HG02885 (cell line): ENCODE results near the gene SLC22A23.

ENCODE experiments used
- ATAC-seq: cut with Tn5 transposase; IDR thresholded peaks from one replicate; pipeline ENCODE4 v1.9.1; 2021; ENCODE audit warnings: mild to moderate bottlenecking; ENCODE audit not compliant: unreplicated experiment, poor library complexity

SLC22A23 gene

DNA sequence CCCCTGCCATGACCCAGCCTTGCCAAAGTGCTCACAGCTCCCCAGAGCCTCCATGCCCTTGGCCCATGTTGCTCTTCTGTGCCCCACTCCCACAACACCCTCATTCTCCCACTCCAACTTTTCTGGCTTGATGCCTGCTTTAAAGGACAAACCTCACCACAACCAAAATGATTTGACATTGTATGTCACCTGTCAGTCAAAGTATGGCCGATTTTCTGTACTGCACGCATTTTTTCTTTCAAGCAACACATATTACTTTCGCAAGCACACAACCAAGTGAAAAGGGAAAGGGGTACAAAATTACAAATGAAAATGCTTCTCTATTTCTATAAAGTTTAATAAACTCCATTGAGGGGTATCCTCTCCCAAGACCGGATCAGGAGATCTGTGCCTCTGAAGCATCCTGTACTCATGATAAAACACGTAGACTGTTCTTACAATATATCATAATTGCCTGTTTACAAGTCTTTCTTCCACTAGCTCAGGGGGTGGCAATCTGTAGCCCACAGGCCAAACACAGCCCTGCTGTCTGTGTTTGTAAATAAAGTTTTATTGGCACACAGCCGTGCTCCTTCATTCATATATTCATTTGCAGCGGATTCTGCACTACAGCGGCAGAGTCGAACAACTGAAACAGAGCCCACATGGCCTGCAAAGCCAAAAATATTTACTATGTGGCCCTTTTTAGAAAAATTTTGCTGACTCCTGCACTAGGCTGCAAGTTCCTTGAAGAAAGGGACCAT lies 32.5 kb downstream of the SLC22A23 start:
- no peak for ATAC-seq

DNA sequence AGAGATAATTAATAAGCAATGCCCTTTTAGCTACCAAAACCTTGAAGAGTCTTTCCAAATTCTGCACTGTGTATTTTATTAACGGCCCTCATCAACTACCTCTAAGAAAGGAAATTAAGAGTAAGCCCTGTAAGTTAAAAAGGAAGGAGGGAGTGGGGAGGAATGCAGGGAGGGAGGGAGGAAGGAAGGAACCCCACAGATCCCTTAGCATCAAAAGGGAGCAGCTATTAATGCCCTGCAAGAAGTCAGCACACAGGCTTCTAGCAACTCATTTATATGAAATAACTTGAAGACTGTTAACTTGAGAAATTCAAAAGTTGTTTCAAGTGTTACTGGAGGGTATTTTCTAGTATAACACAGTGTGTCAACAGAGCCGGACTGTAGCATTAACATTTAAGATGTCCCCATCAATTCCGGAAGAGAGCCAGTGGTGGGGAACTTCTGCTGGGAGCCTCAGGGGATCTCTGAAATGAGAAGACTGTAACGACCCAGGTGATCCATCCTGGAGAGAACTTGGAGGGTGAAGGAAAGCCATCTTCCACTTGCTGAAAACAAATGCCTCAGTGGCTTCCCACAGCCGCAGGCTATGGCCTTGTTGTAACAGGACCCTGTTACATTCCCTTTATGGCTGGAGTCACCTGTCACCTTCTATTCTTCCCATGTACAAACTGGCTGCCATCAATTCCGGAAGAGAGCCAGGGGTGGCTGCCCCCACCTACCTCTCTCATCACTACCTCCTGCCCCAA lies 33.2 kb downstream of the SLC22A23 start:
- no peak for ATAC-seq

DNA sequence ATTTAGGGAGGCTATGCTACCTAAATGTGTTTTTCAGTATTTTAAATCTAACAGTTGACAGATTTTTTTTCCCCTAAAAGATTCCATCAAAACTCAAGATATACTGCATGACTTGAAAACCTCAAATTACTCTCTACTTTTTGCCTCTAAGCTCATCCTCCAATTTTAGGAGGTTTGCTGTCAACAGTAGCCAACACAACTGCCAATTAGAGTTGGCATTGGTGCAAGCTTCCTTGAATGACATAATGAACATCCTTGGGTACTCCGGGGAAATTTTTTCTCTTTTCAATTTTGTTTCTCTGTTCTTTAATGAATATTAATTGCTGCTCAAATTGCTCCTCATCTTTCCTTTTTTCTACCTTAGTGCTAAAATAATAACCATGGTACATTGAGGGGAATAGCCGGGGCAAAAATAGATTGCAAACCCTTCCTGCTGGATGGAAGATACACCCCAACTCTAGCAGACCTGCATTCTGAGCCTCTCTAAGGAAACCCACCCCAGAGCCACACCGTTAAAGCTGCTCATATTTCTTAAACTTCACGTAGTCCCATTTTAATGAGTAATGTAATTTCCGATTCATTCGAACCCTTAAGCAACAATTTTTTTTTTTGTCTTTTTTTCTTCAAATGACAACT lies 34.3 kb downstream of the SLC22A23 start:
- no peak for ATAC-seq

DNA sequence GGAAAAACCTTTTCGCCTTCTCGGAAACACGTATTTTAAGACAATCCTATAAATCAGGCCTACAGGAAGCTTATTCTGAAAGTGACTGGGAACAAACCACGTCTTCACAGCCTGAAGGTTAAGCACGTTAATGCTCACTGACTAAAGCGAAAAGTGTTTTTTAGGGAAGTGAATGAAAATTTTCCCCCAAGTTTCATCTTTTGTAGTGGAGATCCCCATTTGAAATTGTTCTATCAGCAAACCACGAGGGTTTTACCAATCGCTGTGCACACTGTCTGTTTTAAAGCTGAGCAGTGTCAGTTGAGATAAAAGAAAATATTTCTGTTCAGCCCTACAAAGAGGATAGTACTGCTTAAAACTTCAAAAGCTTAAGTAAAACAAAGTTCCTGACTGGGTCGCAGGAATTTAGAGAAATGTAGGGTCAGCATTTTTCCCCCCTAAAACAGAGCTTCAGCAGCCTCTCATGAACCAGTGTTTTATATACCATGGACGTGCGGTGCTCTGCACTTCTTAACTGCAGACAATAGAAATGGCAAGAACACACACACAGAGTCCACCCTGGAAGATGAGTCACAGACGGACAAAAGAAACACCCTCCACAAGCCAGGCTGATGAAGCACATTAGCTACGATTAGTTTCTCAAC lies 34.9 kb downstream of the SLC22A23 start:
- no peak for ATAC-seq

DNA sequence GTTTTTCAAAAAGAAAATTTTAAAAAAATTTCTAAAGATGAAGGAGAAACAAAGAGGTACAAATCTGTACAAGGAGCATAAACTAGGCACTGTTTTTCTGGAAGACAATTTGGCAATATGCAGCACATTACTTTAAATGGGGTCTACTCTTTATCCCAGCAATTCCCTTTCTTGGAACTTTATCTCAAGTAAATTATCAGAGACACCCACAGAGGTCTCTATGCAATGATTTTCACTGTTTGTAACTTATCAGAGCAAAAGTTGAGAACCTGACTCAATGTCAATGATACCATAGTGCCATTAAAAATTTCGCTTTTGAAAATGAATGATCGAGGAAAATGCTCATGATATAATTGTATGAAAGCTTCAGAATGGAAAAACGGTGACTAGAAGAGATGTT lies 35.7 kb downstream of the SLC22A23 start:
- no peak for ATAC-seq

DNA sequence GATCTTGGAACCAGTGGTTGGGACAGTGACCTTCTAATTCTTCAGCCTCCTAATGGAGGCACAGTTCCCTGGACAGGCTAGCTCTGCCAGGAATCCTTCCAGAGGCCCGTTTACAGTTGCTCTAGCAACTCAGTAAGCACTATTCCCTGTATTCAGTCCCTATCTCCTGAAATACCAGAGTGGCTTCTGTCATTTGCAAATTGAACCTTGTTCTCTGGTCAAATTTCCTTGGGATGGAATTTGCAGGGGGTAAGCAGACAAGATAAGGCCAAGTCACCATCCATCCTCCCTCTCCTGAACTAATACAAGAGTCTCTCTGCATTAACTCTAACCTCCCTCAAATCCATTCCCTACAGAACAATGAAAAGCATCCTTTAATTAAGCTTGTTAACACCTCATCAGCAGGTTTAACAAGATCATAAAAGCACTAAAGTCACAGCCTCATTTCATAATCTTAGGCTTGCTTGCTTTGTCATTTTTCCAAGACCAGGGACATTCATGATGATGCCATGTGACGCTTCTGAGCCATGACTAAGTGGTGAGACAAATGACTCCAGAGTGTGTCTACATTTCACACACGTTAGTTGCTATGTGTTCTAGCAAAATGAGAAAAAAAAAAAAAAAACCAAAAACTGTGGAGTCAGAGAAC lies 37.1 kb downstream of the SLC22A23 start:
- no peak for ATAC-seq

DNA sequence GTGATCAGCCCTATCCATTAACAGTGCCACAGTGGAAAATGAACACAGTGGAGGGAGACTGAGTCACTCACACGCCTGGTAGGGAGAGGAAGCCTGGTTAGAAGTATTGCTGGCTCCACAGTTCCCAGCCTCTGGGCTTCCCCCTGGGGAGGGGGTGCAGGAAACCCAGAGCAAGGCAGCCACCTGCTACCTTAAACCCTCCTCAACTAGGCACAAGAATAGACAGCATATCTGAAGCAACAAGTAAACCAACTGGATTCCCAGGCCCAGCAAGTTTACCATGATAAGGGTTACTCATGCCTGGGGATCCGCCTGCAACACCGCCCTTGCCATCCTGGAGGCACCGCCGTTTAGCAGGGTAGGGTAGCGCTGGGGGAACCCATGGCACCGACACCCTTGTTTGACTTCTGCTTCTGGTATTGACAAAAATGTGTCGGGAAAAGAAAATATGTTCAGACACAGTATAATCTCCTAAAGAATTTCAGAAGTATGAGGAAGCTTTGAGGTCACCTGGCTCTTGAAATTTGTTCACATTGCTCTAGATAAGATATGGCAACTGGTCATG lies 38.3 kb downstream of the SLC22A23 start:
- ATAC-seq = no peak

DNA sequence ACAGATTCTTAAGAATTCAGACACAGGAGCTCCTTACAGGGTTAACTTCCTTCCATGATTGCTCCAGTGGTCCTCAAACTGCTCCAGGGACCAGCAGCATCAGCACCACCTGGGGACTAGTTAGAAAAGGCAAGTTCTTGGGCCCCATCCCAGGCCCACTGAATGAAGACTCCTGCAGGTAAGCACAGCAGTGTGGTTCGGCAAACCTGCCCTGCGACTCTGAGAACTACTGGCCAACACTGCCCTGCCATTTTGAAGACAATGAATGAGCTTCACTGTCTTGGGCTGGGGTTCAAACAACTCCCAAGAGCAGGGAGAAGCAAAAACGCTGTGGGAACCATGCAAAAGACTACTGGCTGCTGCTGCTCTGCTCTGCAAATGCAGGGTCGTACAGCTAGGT lies 39.4 kb downstream of the SLC22A23 start:
- ATAC-seq = no peak

DNA sequence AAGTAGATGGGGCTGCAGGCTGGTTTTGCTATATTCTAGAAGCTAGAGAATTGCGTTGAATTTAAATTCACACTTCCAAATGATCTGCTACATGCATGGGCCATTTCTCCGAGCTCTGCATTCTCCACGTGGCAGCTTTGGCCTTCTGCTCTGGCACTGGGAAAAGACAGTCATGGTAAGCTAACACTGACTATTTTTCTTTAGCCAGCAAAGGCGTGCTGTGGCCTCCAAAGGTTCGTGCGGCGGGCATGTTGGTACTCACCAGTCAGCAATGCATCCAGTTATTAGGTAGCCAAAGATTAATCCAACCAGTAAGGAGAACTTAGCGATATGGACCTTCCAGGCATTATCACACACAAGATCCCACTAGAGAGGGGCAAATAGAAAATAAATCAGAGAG lies 41.4 kb downstream of the SLC22A23 start:
- no peak for ATAC-seq

DNA sequence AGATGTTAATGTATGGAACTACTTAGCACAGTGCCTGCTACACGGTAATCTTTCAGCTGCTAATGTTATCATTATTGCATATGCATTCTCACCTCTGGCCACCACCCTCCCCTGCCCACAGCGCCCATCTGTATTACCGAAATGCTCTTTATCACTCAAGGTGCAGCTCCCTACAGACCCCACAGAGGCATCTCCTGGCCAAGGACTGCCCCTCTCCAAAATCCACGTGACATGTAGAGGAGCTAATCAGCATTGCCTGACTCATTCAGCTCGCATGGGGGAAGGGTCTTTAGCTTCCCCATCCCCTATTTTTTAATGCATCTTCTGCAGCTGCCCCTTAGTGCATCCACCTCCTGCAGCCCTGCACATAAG lies 41.8 kb downstream of the SLC22A23 start:
- ATAC-seq = no peak

DNA sequence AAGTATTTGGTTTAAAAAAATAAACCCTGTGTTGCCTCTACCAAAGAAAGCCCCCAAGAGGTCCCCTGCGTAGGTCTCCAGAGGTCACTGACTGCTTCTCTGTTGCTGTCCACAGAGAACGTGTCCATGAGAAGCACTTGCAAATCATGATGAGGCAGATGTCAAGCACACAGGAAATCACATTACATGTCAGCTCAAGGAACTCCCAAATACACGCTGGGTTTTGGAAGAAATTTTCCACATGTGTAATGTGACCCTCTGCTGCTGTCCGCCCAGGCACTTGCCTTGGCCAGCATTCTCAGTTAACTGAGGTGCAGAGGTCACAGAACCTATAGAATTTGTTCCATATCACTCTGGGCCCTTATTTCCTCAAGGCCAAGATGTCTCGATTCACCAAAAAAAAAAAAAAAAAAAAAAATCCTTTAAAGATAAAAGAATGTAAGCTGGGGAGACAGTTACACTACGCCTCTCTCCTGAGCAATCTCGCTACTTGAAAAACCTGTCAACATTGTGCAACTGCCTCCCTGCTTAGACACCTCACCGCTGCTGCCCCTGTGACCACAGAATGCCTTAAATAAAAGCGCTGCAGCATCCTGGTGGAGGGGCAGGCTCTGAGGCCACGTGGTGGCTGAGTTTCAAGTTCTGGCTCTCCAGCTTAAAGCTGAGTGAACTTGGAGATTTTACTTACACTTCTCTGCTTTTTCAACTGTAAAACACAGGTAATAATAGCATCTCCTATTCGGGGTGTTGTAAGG lies 42.3 kb downstream of the SLC22A23 start:
- no peak for ATAC-seq

DNA sequence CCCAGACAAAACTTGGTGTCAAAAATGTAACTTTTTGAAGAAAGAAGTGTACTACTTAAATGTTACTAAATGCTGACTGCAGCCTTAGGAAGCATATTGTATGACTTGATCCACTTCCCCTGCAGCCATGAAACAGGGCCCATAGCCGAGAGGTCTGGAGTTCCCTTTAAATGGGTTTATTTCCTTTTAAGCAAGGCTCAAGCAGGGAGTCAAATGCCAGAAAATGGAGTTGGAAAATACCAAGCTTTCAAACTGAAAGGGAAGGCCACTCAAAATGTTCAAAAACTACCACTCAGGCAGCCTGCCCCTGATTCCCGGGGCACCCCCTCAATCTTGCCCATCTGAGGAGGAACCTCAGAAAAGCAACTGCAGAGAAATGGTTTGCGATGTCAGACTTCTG lies 43.3 kb downstream of the SLC22A23 start:
- ATAC-seq = no peak

DNA sequence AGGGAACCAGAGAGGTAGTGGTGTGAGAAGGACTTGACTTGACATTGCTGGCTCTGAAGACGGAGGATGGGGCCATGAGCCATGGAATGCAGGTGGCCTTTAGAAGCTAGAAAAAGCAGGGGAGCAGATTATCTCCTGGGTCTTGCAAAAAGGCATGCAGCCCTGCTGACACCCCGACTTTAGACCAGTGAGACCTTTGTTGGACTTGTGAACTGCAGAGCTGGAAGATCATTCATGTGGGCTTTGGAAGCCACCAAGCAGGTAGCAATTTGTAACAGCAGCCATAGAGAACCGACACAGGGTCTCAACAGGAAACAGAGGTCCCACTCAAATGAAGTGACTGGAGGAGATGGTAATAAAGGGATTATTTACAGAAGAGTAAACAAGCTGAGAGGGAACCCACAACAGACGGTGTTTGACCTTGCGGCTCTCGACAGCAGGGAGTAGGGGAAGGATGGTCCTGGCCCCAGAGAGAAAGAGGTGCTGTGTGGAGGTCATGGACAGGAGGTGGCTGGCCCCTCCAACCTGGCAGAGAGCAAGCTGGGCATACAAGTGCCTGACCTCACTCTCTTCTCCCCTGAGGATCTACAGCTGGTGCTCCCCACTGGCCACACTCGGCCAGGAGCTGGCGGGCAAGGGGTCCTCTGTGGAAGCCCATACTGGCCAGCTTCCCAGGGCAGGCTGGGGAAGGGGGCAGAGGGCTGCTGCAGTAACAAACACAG lies 43.9 kb downstream of the SLC22A23 start:
- ATAC-seq = no peak

DNA sequence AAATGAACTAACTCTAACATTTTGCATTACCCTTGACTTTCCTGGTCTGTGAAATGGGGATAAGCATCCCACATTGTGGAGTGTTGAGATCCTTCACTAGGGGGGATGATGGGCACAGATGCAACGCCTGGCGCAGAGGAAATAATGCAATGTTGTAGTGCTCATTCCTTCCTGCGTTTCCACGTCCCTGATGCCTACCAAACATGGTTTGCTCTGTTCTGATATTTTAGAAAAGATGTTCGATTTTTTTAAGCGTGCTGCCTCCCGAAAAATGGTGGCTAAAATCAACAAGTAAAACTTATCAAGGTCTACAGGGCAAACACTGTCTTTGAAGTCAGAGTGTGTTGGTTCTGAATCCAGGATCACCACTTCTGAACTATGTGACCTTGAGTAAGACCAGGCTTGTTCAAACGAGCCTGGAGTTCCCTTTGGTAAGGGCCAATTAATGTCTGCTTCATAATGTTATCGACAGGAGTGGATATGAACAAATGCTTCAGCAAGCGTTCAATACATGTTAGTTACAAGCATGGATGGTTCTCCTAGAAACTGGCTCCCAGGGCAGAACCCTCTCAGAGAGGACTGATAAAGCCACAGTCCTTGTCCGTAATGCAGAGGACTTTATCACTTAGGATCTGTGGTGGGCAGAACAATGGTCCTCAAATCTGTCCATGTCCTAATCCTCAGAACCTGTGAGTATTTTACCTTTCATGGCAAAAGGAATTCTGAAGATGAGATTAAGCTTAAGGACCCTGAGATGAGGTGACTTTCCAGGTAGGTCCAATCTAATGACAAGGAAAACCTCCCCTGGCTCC lies 44.7 kb downstream of the SLC22A23 start:
- ATAC-seq = no peak

DNA sequence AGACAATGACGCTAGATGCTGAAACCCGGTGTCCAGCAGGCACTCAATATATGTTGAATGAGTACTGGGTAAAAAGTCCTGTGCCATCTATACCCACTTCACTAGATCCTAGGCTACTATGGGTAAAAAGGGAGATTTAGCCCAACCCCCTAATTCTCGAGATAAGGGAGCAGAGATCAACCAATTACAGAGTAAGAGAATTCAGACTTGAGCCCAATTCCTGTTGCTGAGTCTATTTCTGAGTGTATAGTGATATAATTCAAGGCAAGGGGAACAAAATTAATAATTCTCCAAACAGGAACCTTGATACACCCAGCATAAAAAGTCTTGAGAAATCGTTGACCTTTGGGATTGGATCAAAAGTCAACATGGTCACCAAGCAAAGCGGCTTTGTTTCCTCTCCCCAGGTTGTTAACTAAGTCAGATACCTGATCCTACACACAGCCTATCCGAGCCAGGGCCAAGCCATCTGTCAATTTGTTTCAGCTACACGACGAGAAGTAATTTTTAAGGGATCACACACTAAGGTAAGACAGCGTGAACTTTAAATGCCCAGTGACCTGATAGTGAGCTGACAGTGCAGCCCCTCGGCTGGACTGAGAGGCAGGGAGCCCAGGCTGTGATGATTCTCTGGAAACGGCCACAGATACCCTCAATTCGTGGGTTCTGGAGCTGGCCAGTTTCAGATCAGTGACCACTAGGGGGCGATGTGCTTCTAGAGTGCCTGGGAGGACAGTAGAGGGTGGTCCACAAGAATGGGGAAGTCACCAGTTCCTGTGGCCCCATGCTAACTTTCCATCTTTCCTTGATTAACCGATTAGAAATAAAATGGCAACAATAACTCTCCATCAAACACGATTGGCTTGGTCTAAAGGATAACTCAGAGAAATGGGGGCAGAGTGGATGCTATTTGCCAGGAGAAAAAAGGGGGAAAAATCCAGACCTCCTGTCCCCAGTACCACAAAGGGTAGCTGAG lies 46.2 kb downstream of the SLC22A23 start:
- no peak for ATAC-seq

DNA sequence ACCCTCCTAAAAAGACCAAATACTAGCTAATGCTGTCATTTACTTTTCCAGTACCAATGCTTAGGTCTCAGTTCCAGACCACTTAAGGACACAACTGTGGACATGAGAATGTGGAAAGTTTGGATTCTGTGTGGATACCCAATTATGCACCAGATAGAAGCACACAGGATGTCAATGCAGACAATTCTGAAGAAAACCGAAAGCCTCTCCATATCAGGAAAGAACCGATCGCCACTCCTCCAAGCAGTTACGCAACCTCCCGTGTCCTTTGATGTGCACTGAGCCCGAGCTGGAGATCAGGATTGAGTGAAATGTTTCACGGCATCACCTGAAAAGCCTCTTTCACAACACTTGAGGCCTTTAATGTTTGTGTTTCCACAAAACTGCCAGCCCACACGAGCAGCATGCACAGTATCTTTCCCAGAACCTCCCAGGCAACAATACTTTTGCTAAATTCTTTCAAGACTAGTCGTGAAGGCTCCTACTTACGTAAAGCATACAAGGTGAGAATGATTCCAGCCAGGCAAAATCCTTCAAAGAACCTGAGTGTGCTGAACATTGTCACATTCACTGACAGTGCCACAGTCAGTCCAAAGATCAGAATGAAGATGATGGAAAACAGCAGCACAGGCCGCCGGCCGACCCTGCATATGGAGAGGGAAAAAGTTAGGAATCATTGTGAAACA lies 47.0 kb downstream of the SLC22A23 start:
- ATAC-seq = no peak
